Body of pancreas (tissue), 4 donors: ENCODE data around the gene TTC33.

Experiments
- POLR2A ChIP-seq, 3 donors: fragments of 450-650 bp; IDR thresholded peaks; one replicate each; pipeline ENCODE4 v1.6.1; 2016; ENCODE audit warnings: antibody characterized with exemption in 3 of 3, mild to moderate bottlenecking in 2 of 3
- TF ChIP-seq, protein P1 (sequence below), 7 experiments: fragments of 450-650 bp in 4 of 7; fragments of 200-600 bp in 3 of 7; sonication (generic) in 3 of 7; IDR thresholded peaks; one replicate each; pipeline ENCODE4 v1.5.1; 2016 to 2019; ENCODE audit warnings: antibody characterized with exemption in 7 of 7

DNA sequence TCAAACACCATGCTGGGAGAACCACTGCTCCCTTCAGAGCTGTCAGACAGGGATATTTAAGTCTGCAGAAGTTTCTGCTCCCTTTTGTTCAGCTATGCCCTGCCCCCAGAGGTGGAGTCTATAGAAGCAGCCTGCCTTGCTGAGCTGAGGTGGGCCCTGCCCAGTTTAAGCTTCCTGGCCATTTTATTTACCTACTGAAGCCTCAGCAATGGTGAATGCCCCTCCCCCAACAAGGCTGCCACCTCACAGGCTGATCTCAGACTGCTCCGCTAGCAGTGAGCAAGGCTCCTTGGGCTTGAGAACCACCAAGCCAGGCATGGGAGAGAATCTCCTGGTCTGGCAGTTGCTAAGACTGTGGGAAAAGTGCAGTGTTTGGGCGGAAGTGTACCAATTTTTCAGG is 281.5 kb downstream of the TTC33 start:
- TF ChIP-seq, protein P1, sequence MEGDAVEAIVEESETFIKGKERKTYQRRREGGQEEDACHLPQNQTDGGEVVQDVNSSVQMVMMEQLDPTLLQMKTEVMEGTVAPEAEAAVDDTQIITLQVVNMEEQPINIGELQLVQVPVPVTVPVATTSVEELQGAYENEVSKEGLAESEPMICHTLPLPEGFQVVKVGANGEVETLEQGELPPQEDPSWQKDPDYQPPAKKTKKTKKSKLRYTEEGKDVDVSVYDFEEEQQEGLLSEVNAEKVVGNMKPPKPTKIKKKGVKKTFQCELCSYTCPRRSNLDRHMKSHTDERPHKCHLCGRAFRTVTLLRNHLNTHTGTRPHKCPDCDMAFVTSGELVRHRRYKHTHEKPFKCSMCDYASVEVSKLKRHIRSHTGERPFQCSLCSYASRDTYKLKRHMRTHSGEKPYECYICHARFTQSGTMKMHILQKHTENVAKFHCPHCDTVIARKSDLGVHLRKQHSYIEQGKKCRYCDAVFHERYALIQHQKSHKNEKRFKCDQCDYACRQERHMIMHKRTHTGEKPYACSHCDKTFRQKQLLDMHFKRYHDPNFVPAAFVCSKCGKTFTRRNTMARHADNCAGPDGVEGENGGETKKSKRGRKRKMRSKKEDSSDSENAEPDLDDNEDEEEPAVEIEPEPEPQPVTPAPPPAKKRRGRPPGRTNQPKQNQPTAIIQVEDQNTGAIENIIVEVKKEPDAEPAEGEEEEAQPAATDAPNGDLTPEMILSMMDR (IDR thresholded peaks at IDR 0.05), result no peak
- no peak for TF ChIP-seq POLR2A (IDR thresholded peaks at IDR 0.05)
